Ascending aorta (tissue), 2 donors: ENCODE results near the gene ZNF212. TPM values are rescaled to one million over a fixed set of nuclear protein-coding genes. Genes with fewer than 3 reads are reported as not detected.

ENCODE experiments used
- DNase-seq, 2 donors: peaks; one replicate each; pipeline ENCODE4 v3.0.0-alpha.2; 2019; ENCODE audit warnings: low spot score in 2 of 2
- H3K27ac ChIP-seq, 2 donors: fragments of 200-600 bp; sonication (generic); one replicate each; pipeline ENCODE4 v1.5.1; 2016 to 2017; ENCODE audit warnings: mild to moderate bottlenecking in 1 of 2
- H3K27me3 ChIP-seq: fragments of 200-600 bp; sonication (generic); one replicate; pipeline ENCODE4 v1.5.1; 2017
- H3K36me3 ChIP-seq, 2 donors: fragments of 200-600 bp; sonication (generic); one replicate each; pipeline ENCODE4 v1.5.1; 2016
- H3K4me1 ChIP-seq, 2 donors: fragments of 200-600 bp; sonication (generic); one replicate each; pipeline ENCODE4 v1.5.1; 2016 to 2017; ENCODE audit warnings: mild to moderate bottlenecking in 1 of 2
- H3K4me3 ChIP-seq, 2 donors: fragments of 200-600 bp; sonication (generic); one replicate each; pipeline ENCODE4 v1.5.1; 2016 to 2017; ENCODE audit warnings: mild to moderate bottlenecking in 1 of 2
- H3K9me3 ChIP-seq, 2 donors: fragments of 200-600 bp; sonication (generic); one replicate each; pipeline ENCODE4 v1.5.1; 2016
- CTCF ChIP-seq, 3 experiments: fragments of 200-600 bp in 2 of 3; fragments of 450-650 bp in 1 of 3; sonication (generic) in 2 of 3; IDR thresholded peaks; one replicate each; pipeline ENCODE4 v1.5.1; 2016 to 2019; ENCODE audit warnings: antibody characterized with exemption in 3 of 3, mild to moderate bottlenecking in 1 of 3, moderate library complexity in 1 of 3
- intact Hi-C: fragments of 100-400 bp; cut with DNase I; formaldehyde crosslinking; loops from one replicate; pipeline ENCODE4 v1.15.1; 2023
- total RNA-seq: library from RNA; depleted of rRNA; stranded (reverse); fragments of >200 nt; gene quantifications from one replicate; pipeline ENCODE4 v1.1.0, GENCODE V29; 2016

ZNF212 gene
- 5.2 TPM for total RNA-seq

GRCh38 chr7:149239345-149240143 lies at the start of gene ZNF212:
Gene ZNF212, plus strand, starts transcription at chr7:149239651. Its CDS starts 128 bp downstream, at chr7:149239779.
- no peaks in the 10 kb centered on the region for H3K27me3 ChIP-seq
- peak; percentile 73 to 89 (median 78) for TF ChIP-seq CTCF (IDR thresholded peaks at IDR 0.05)
- H3K36me3 ChIP-seq: no peaks in the 10 kb centered on the region
- no peaks in the 10 kb centered on the region for H3K9me3 ChIP-seq
- intact Hi-C loops: loop anchor here (1.0 to 10.0 kb wide), 2 partner anchors 113 to 255 kb away; partner anchors contain the start of genes ZNF425 and ZNF746
- peak within 1 kb of the TSS; percentile 84 to 95 for H3K4me3 ChIP-seq
- peak within 1 kb of the TSS; percentile 42 to 61 for H3K27ac ChIP-seq
- peak; percentile 62 to 95 for DNase-seq
- H3K4me1 ChIP-seq: peaks cover 6 to 12% of the 10 kb centered on the region in 2 donors

- H3K36me3 ChIP-seq: no peaks in the 10 kb centered on the region
- DNase-seq: no peak
- H3K9me3 ChIP-seq: no peaks in the 10 kb centered on the region
- no peak for TF ChIP-seq CTCF (IDR thresholded peaks at IDR 0.05)
- H3K27ac ChIP-seq: no peak overlapping the region
- no peaks in the 10 kb centered on the region for H3K27me3 ChIP-seq
- intact Hi-C loops: loop anchor here (10.0 kb wide), 1 partner anchor 523 kb away; a partner anchor contains a TSS
- H3K4me1 ChIP-seq: peaks cover 11 to 13% of the 10 kb centered on the region in 2 donors
- no peak overlapping the region for H3K4me3 ChIP-seq
Measured at GRCh38 chr7:149191851-149192250, 47.6 kb upstream of the ZNF212 start.

- peaks cover 17% of the 10 kb centered on the region in 2 donors for H3K36me3 ChIP-seq
- H3K9me3 ChIP-seq: no peaks in the 10 kb centered on the region
- H3K4me1 ChIP-seq: peaks cover 20 to 22% of the 10 kb centered on the region in 2 donors
- TF ChIP-seq CTCF (IDR thresholded peaks at IDR 0.05): no peak
- H3K27ac ChIP-seq: peak overlapping the region; percentile 80 to 95
- H3K27me3 ChIP-seq: no peaks in the 10 kb centered on the region
- no peak for DNase-seq
- intact Hi-C loops: loop anchor here (5.0 to 10.0 kb wide), 4 partner anchors 47 to 520 kb away; partner anchors contain the start of genes PDIA4, ZNF398 and ZNF425
- H3K4me3 ChIP-seq: peak overlapping the region; percentile 79 to 98
Measured at GRCh38 chr7:149194799-149195179, 44.7 kb upstream of the ZNF212 start.

GRCh38 chr7:149195180-149196150 lies 44.0 kb upstream of the ZNF212 start, which contains the start of gene ZNF282:
Gene ZNF282, plus strand, starts transcription at chr7:149195546. Its CDS starts 44 bp downstream, at chr7:149195590.
- peak within 1 kb of the TSS; percentile 80 to 95 for H3K27ac ChIP-seq
- H3K27me3 ChIP-seq: no peaks in the 10 kb centered on the region
- DNase-seq: peak; percentile 56 to 96
- H3K4me1 ChIP-seq: peaks cover 20 to 22% of the 10 kb centered on the region in 2 donors
- peak within 1 kb of the TSS; percentile 79 to 98 for H3K4me3 ChIP-seq
- H3K36me3 ChIP-seq: peaks cover 23 to 24% of the 10 kb centered on the region in 2 donors
- TF ChIP-seq CTCF (IDR thresholded peaks at IDR 0.05): peak; percentile 61 to 77 (median 66)
- no peaks in the 10 kb centered on the region for H3K9me3 ChIP-seq
- intact Hi-C loops: loop anchor here (5.0 to 10.0 kb wide), 4 partner anchors 48 to 519 kb away; partner anchors contain the start of genes PDIA4, ZNF398 and ZNF425

- no peak for DNase-seq
- H3K27me3 ChIP-seq: no peaks in the 10 kb centered on the region
- H3K27ac ChIP-seq: peak overlapping the region; percentile 80 to 95
- TF ChIP-seq CTCF (IDR thresholded peaks at IDR 0.05): no peak
- H3K9me3 ChIP-seq: no peaks in the 10 kb centered on the region
- H3K4me3 ChIP-seq: peak overlapping the region; percentile 79 to 98
- intact Hi-C loops: loop anchor here (5.0 to 10.0 kb wide), 4 partner anchors 49 to 519 kb away; partner anchors contain the start of genes PDIA4, ZNF398 and ZNF425
- H3K36me3 ChIP-seq: peaks cover 31 to 32% of the 10 kb centered on the region in 2 donors
- H3K4me1 ChIP-seq: peaks cover 20 to 22% of the 10 kb centered on the region in 2 donors
Measured at GRCh38 chr7:149196151-149196704, 43.2 kb upstream of the ZNF212 start.
